GM19372 (cell line): ENCODE results near the gene PPOX.

ENCODE experiments used
- ATAC-seq: cut with Tn5 transposase; IDR thresholded peaks from one replicate; pipeline ENCODE4 v1.9.1; 2021; ENCODE audit warnings: mild to moderate bottlenecking, low read depth, moderate library complexity; ENCODE audit not compliant: unreplicated experiment

PPOX gene

DNA sequence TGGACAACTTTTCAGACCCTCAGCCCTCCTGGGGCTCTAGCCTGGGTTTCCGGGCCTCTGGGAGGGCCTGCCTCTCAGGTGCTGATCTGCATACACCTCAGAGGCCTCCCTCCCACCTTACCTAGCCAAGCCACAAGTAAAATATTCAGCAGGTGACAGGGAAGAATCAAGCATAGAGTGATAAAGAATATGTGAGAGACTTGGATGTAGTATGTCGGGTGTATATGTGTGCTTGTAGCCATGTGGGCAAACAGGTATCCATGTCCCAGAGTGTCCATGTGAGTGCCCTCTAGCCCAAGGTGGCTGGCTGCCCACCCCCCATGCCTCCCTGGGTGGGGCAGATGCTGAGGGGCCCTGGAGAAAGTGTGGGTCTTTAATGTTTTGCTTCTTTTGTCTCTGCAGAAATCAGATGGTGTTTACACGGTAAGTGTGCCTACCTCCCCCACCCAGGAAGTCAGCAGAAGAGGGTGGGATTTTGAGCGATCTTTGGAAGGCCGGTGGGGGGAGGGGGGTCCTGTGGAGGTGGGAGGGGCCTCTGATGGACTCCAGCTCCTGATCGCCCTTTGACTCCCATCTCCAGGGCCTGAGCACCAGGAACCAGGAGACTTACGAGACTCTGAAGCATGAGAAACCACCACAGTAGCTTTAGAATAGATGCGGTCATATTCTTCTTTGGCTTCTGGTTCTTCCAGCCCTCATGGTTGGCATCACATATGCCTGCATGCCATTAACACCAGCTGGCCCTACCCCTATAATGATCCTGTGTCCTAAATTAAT, 52.3 kb downstream of the PPOX start:
- no peak for ATAC-seq

DNA sequence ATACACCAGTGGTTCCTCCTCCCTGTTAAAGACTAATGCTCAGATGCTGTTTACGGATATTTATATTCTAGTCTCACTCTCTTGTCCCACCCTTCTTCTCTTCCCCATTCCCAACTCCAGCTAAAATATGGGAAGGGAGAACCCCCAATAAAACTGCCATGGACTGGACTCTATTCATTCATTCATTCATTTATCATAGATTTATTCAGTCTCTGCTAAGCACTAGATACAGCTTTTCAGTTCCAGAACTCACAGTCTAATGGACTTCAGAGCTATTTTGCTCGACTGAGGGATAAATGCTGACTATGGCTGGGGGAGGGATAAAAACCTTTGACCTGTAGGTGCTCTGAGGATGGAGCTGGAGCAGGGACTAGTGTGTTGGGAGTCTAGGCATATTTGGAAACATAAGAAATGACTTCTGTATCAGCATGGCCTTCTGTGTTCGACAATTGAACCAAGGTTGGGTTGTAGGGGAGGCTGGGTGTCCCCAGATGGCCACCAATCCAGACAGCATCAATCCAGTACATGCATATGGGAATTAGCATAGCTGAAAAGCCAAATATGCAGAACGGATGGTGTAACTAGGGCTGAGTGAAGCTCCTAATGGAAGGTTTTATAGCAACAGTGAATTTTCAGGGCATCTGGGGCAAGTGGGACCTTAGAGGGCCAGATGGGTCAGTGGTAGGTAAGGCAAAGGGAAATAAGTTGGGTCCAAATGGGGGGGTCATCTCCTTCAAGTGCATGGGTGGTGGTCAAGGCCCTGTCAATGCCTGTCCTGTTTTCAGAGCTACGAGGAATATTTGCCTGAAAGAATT, 53.1 kb downstream of the PPOX start:
- ATAC-seq, result no peak

DNA sequence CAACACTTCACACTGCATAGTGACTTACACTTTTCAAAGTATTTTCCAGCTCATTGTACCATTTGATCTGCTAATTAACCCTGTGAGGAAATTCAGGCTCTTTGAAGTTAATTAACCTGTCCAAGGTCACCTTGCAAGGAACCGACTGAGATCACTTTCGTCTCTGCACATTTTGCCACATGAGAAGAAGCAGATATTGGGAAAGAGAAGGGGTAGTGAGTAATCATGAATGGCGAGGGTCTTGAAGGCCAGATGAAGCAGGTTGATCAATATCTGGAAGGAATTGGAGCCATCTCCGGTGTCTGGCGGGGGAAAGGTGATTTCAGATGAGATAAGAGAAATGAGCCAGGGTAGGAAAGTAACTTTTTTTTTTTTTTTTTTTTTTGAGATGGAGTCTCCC, 53.8 kb downstream of the PPOX start:
- no peak for ATAC-seq
